Testis (tissue), 3 donors: ENCODE results near the gene HOXC11. TPM values are rescaled to one million over a fixed set of nuclear protein-coding genes. Genes with fewer than 3 reads are reported as not detected.
A peak's percentile ranks its signal among the peaks of the same experiment; 100 is the strongest.

Source experiments
- DNase-seq: peaks from one replicate; pipeline ENCODE4 v3.0.0-alpha.2; 2019
- H3K27ac ChIP-seq, 2 donors: fragments of 200-600 bp; sonication (generic); one replicate each; pipeline ENCODE4 v1.5.1; 2019
- H3K27me3 ChIP-seq: fragments of 200-600 bp; sonication (generic); one replicate; pipeline ENCODE4 v1.5.1; 2019
- H3K36me3 ChIP-seq: fragments of 200-600 bp; sonication (generic); one replicate; pipeline ENCODE4 v1.5.1; 2017; ENCODE audit warnings: low read depth; ENCODE audit errors: missing control alignments
- H3K4me1 ChIP-seq: fragments of 200-600 bp; sonication (generic); one replicate; pipeline ENCODE4 v1.5.1; 2019
- H3K4me3 ChIP-seq, 2 donors: fragments of 200-600 bp; sonication (generic); one replicate each; pipeline ENCODE4 v1.5.1; 2017 to 2019
- H3K9me3 ChIP-seq: fragments of 200-600 bp; sonication (generic); one replicate; pipeline ENCODE4 v1.5.1; 2017
- CTCF ChIP-seq, 3 experiments: fragments of 450-650 bp in 2 of 3; fragments of 200-600 bp in 1 of 3; sonication (generic) in 1 of 3; IDR thresholded peaks; one replicate each; pipeline ENCODE4 v1.5.1; 2016 to 2019; ENCODE audit warnings: antibody characterized with exemption in 3 of 3, mild to moderate bottlenecking in 2 of 3, moderate library complexity in 1 of 3
- POLR2A ChIP-seq: fragments of 450-650 bp; IDR thresholded peaks from one replicate; pipeline ENCODE4 v1.6.1; 2017; ENCODE audit warnings: antibody characterized with exemption, mild to moderate bottlenecking, moderate library complexity
- WGBS, 2 donors: methylation state at CpG; one replicate each; pipeline ENCODE4 v1.1.5; 2018; 5-methylcytosine and 5-hydroxymethylcytosine counted together
- intact Hi-C: fragments of 100-400 bp; cut with DNase I; formaldehyde crosslinking; loops from one replicate; pipeline ENCODE4 v1.15.1; 2023; ENCODE audit warnings: low total_unique reads
- polyA plus RNA-seq: library from polyadenylated mRNA; stranded (reverse); fragments of 350-450 nt; fragmentation: Illumina TruSeq; extraction: RNeasy Lipid Tissue Mini Kit (QIAGEN cat#74804); gene quantifications from one replicate; pipeline ENCODE4 v1.2.3, GENCODE V29; 2014; ENCODE audit warnings: low read depth, low replicate concordance; ENCODE audit not compliant: insufficient read depth
- total RNA-seq, 2 donors: library from RNA; depleted of rRNA; stranded (reverse); fragments of >200 nt; gene quantifications; one replicate each; pipeline ENCODE4 v1.2.3, GENCODE V29; 2016

The HOXC11 gene
- total and polyA plus RNA-seq, 3 donors from 2014 or later: 0.18 to 1.1 (median 0.25) TPM

GRCh38 chr12:53973236-53974042 is 513 bp downstream of the HOXC11 start:
- Histone ChIP-seq H3K27me3 (peaks cover 10% of the 10 kb centered on the region), H3K27ac (no peak overlapping the region), H3K4me3 (peak overlapping the region; percentile 2 to 41), H3K36me3 (no peaks in the 10 kb centered on the region), H3K9me3 (no peaks in the 10 kb centered on the region), H3K4me1 (peaks cover 12% of the 10 kb centered on the region)
- TF ChIP-seq CTCF (IDR thresholded peaks at IDR 0.05) (no peak), POLR2A (no peak)
- 3 to 11% methylated on average over 26 to 71 of the region's 71 CpGs for WGBS, 2 donors
- no peak for DNase-seq
- intact Hi-C loops: no loop called here

- no peaks in the 10 kb centered on the region for H3K9me3 ChIP-seq
- intact Hi-C loops: no loop called here
- no peaks in the 10 kb centered on the region for H3K36me3 ChIP-seq
- TF ChIP-seq POLR2A (no peak), CTCF (IDR thresholded peaks at IDR 0.05) (no peak)
- H3K4me3 ChIP-seq: peak within 1 kb of the TSS; percentile 15 to 41
- no peak for DNase-seq
- H3K4me1 ChIP-seq: peaks cover 12% of the 10 kb centered on the region
- 1 to 3% methylated on average over 24 to 63 of the region's 63 CpGs for WGBS, 2 donors
- peaks cover 10% of the 10 kb centered on the region for H3K27me3 ChIP-seq
- no peak within 1 kb of the TSS for H3K27ac ChIP-seq
Measured at GRCh38 chr12:53974084-53975063, 1.4 kb downstream of the HOXC11 start, which contains the start of gene HOTAIR. Gene HOTAIR (minus strand): TSS chr12:53974954.

GRCh38 chr12:53975064-53975471 is 2.1 kb downstream of the HOXC11 start:
- peak overlapping the region; percentile 15 to 41 for H3K4me3 ChIP-seq
- WGBS, 2 donors: 2 to 5% methylated on average over 15 to 25 of the region's 25 CpGs
- peaks cover 10% of the 10 kb centered on the region for H3K27me3 ChIP-seq
- intact Hi-C loops: no loop called here
- H3K4me1 ChIP-seq: peaks cover 12% of the 10 kb centered on the region
- DNase-seq: no peak
- TF ChIP-seq CTCF (IDR thresholded peaks at IDR 0.05): no peak
- no peak for TF ChIP-seq POLR2A
- no peaks in the 10 kb centered on the region for H3K9me3 ChIP-seq
- no peak overlapping the region for H3K27ac ChIP-seq
- H3K36me3 ChIP-seq: no peaks in the 10 kb centered on the region

- TF ChIP-seq POLR2A: no peak
- TF ChIP-seq CTCF (IDR thresholded peaks at IDR 0.05): no peak
- Histone ChIP-seq H3K27me3 (peaks cover 10% of the 10 kb centered on the region), H3K4me3 (peak overlapping the region in 1 of 2 donors; percentile 41), H3K27ac (no peak overlapping the region), H3K9me3 (no peaks in the 10 kb centered on the region), H3K4me1 (peaks cover 12% of the 10 kb centered on the region), H3K36me3 (no peaks in the 10 kb centered on the region)
- intact Hi-C loops: no loop called here
- WGBS, 2 donors: 10 to 21% methylated on average over 30 to 31 of the region's 31 CpGs
- no peak for DNase-seq
Measured at GRCh38 chr12:53975479-53976152, 2.7 kb downstream of the HOXC11 start.
